IgD-negative memory B cell (primary cell): ENCODE measurements around the gene CDKN2AIP. TPM values are rescaled to one million over a fixed set of nuclear protein-coding genes. Genes with fewer than 3 reads are reported as not detected.
A peak's percentile ranks its signal among the peaks of the same experiment; 100 is the strongest.

Source experiments
- H3K27ac Mint-ChIP-seq, 3 donors: one replicate each; pipeline ENCODE4 v1.8.0; 2020 to 2022; ENCODE audit warnings: mild to moderate bottlenecking in 3 of 3, mixed read lengths in 3 of 3, moderate library complexity in 1 of 3
- H3K27me3 Mint-ChIP-seq: one replicate; pipeline ENCODE4 v1.8.0; 2021; ENCODE audit warnings: mixed read lengths
- H3K36me3 Mint-ChIP-seq: one replicate; pipeline ENCODE4 v1.8.0; 2020; ENCODE audit warnings: mild to moderate bottlenecking, mixed read lengths
- H3K4me1 Mint-ChIP-seq, 3 donors: one replicate each; pipeline ENCODE4 v1.8.0; 2020 to 2022; ENCODE audit warnings: mixed read lengths in 3 of 3, mild to moderate bottlenecking in 1 of 3
- H3K4me3 Mint-ChIP-seq, 4 donors: one replicate each; pipeline ENCODE4 v1.8.0; 2020 to 2022; ENCODE audit warnings: mild to moderate bottlenecking in 4 of 4, mixed read lengths in 4 of 4, moderate library complexity in 3 of 4
- H3K9me3 Mint-ChIP-seq, 3 donors: one replicate each; pipeline ENCODE4 v1.8.0; 2020 to 2021; ENCODE audit warnings: mixed read lengths in 3 of 3, mild to moderate bottlenecking in 1 of 3
- polyA plus RNA-seq: library from polyadenylated mRNA; unstranded; fragments of 300-500 nt; fragmentation: Illumina TruSeq; gene quantifications from one replicate; pipeline ENCODE4 v1.2.3, GENCODE V29; 2021

CDKN2AIP gene
- polyA plus RNA-seq, 1 donor from 2014 or later, result 38.8 TPM

GRCh38 chr4:183407128-183407585, 37.3 kb upstream of the CDKN2AIP start:
- H3K4me1 Mint-ChIP-seq, result peaks cover 2 to 5% (median 3%) of the 10 kb centered on the region in 3 donors
- H3K4me3 Mint-ChIP-seq, result peak overlapping the region; percentile 80 to 91 (median 86)
- peaks cover 2% of the 10 kb centered on the region for H3K27me3 Mint-ChIP-seq
- no peaks in the 10 kb centered on the region for H3K36me3 Mint-ChIP-seq
- H3K9me3 Mint-ChIP-seq, result no peaks in the 10 kb centered on the region
- peak overlapping the region in 2 of 3 donors; percentile 20 to 21 for H3K27ac Mint-ChIP-seq

GRCh38 chr4:183407635-183408464, 36.6 kb upstream of the CDKN2AIP start:
- no peaks in the 10 kb centered on the region for H3K36me3 Mint-ChIP-seq
- peaks cover 2 to 5% (median 3%) of the 10 kb centered on the region in 3 donors for H3K4me1 Mint-ChIP-seq
- peak overlapping the region; percentile 80 to 91 (median 86) for H3K4me3 Mint-ChIP-seq
- no peaks in the 10 kb centered on the region for H3K9me3 Mint-ChIP-seq
- H3K27me3 Mint-ChIP-seq, result no peaks in the 10 kb centered on the region
- H3K27ac Mint-ChIP-seq, result peak overlapping the region in 1 of 3 donors; percentile 21

GRCh38 chr4:183408796-183409195, 35.6 kb upstream of the CDKN2AIP start:
- H3K4me1 Mint-ChIP-seq, result peaks cover 2 to 5% (median 3%) of the 10 kb centered on the region in 3 donors
- no peaks in the 10 kb centered on the region for H3K9me3 Mint-ChIP-seq
- H3K36me3 Mint-ChIP-seq, result no peaks in the 10 kb centered on the region
- no peak overlapping the region for H3K27ac Mint-ChIP-seq
- peak overlapping the region in 1 of 4 donors; percentile 81 for H3K4me3 Mint-ChIP-seq
- peaks cover under 1% of the 10 kb centered on the region for H3K27me3 Mint-ChIP-seq

- no peak overlapping the region for H3K4me3 Mint-ChIP-seq
- H3K27me3 Mint-ChIP-seq, result peaks cover 3% of the 10 kb centered on the region
- no peaks in the 10 kb centered on the region for H3K36me3 Mint-ChIP-seq
- no peak overlapping the region for H3K27ac Mint-ChIP-seq
- no peaks in the 10 kb centered on the region for H3K9me3 Mint-ChIP-seq
- H3K4me1 Mint-ChIP-seq, result peaks cover 2 to 5% (median 3%) of the 10 kb centered on the region in 3 donors
These were observed 35.0 kb upstream of the CDKN2AIP start for GRCh38 chr4:183409483-183409882.

- Mint-ChIP-seq H3K27me3 (peaks cover 3% of the 10 kb centered on the region), H3K4me3 (peak overlapping the region in 1 of 4 donors; percentile 28), H3K27ac (no peak overlapping the region), H3K9me3 (no peaks in the 10 kb centered on the region), H3K36me3 (no peaks in the 10 kb centered on the region), H3K4me1 (peaks cover 2 to 5% (median 3%) of the 10 kb centered on the region in 3 donors)
These were observed 34.5 kb upstream of the CDKN2AIP start for GRCh38 chr4:183409934-183410333.

- no peaks in the 10 kb centered on the region for H3K9me3 Mint-ChIP-seq
These were observed 33.1 kb upstream of the CDKN2AIP start for GRCh38 chr4:183411291-183411861.

GRCh38 chr4:183412821-183413220, 31.6 kb upstream of the CDKN2AIP start:
- Mint-ChIP-seq H3K27ac (no peak overlapping the region), H3K27me3 (peaks cover 3% of the 10 kb centered on the region)

More at GRCh38 chr4:183411291-183411861, 33.1 kb upstream of the CDKN2AIP start:
- no peaks in the 10 kb centered on the region for H3K36me3 Mint-ChIP-seq
- peaks cover 2 to 5% (median 3%) of the 10 kb centered on the region in 3 donors for H3K4me1 Mint-ChIP-seq
- H3K27me3 Mint-ChIP-seq, result peaks cover 3% of the 10 kb centered on the region
- H3K27ac Mint-ChIP-seq, result no peak overlapping the region
- peak overlapping the region in 1 of 4 donors; percentile 71 for H3K4me3 Mint-ChIP-seq

GRCh38 chr4:183413234-183414200, 30.9 kb upstream of the CDKN2AIP start:
- Mint-ChIP-seq H3K27ac (no peak overlapping the region), H3K4me3 (no peak overlapping the region), H3K4me1 (peaks cover 0 to 2% (median 0%) of the 10 kb centered on the region in 3 donors), H3K9me3 (no peaks in the 10 kb centered on the region), H3K27me3 (peaks cover 3% of the 10 kb centered on the region), H3K36me3 (no peaks in the 10 kb centered on the region)

More at GRCh38 chr4:183412821-183413220, 31.6 kb upstream of the CDKN2AIP start:
- Mint-ChIP-seq H3K4me1 (peaks cover 0 to 2% (median 1%) of the 10 kb centered on the region in 3 donors), H3K36me3 (no peaks in the 10 kb centered on the region), H3K4me3 (no peak overlapping the region), H3K9me3 (no peaks in the 10 kb centered on the region)

- no peaks in the 10 kb centered on the region for H3K9me3 Mint-ChIP-seq
- no peaks in the 10 kb centered on the region for H3K4me1 Mint-ChIP-seq
- no peak overlapping the region for H3K4me3 Mint-ChIP-seq
- H3K27me3 Mint-ChIP-seq, result peaks cover 7% of the 10 kb centered on the region
- no peaks in the 10 kb centered on the region for H3K36me3 Mint-ChIP-seq
- H3K27ac Mint-ChIP-seq, result no peak overlapping the region
These were observed 27.3 kb upstream of the CDKN2AIP start for GRCh38 chr4:183416879-183417755.

- Mint-ChIP-seq H3K4me1 (no peaks in the 10 kb centered on the region), H3K27ac (no peak overlapping the region), H3K36me3 (no peaks in the 10 kb centered on the region), H3K4me3 (no peak overlapping the region), H3K9me3 (no peaks in the 10 kb centered on the region), H3K27me3 (peaks cover 3% of the 10 kb centered on the region)
These were observed 21.3 kb upstream of the CDKN2AIP start for GRCh38 chr4:183422962-183423631.

GRCh38 chr4:183424109-183424744, 20.2 kb upstream of the CDKN2AIP start:
- Mint-ChIP-seq H3K36me3 (no peaks in the 10 kb centered on the region), H3K27ac (no peak overlapping the region)

GRCh38 chr4:183426507-183426906, 17.9 kb upstream of the CDKN2AIP start:
- Mint-ChIP-seq H3K36me3 (no peaks in the 10 kb centered on the region), H3K27me3 (peaks cover 2% of the 10 kb centered on the region), H3K4me1 (peaks cover 0 to 2% (median 0%) of the 10 kb centered on the region in 3 donors), H3K27ac (no peak overlapping the region), H3K4me3 (no peak overlapping the region), H3K9me3 (no peaks in the 10 kb centered on the region)

More at GRCh38 chr4:183424109-183424744, 20.2 kb upstream of the CDKN2AIP start:
- Mint-ChIP-seq H3K9me3 (no peaks in the 10 kb centered on the region), H3K4me1 (no peaks in the 10 kb centered on the region), H3K4me3 (no peak overlapping the region), H3K27me3 (peaks cover 3% of the 10 kb centered on the region)

GRCh38 chr4:183429489-183429888, 14.9 kb upstream of the CDKN2AIP start:
- no peaks in the 10 kb centered on the region for H3K36me3 Mint-ChIP-seq
- no peaks in the 10 kb centered on the region for H3K9me3 Mint-ChIP-seq
- no peak overlapping the region for H3K27ac Mint-ChIP-seq
- no peak overlapping the region for H3K4me3 Mint-ChIP-seq
- H3K27me3 Mint-ChIP-seq, result peaks cover 7% of the 10 kb centered on the region
- H3K4me1 Mint-ChIP-seq, result peaks cover 0 to 2% (median 0%) of the 10 kb centered on the region in 3 donors
